CD14-positive monocyte (primary cell): ENCODE measurements around the gene PTPRE. TPM values are rescaled to one million over a fixed set of nuclear protein-coding genes. Genes with fewer than 3 reads are reported as not detected.
A peak's percentile ranks its signal among the peaks of the same experiment; 100 is the strongest.

ENCODE experiments used
- DNase-seq, 3 donors: peaks; one replicate each; pipeline ENCODE4 v3.0.0-alpha.2; 2011 to 2022
- H2AFZ ChIP-seq: 2 replicates; pipeline ENCODE4 v1.6.0; 2012; ENCODE audit warnings: mild to moderate bottlenecking, low read depth, low read length, inconsistent platforms; ENCODE audit not compliant: insufficient read depth, poor library complexity, severe bottlenecking
- H3K27ac ChIP-seq, 2 donors: 1 replicate in 1 of 2; 2 replicates in 1 of 2; pipeline ENCODE4 v1.5.1; 2012 to 2013; ENCODE audit warnings: low read length in 2 of 2, control low read depth in 1 of 2, inconsistent platforms in 1 of 2, low read depth in 1 of 2, mild to moderate bottlenecking in 1 of 2
- H3K27me3 ChIP-seq, 2 donors: one replicate each; pipeline versions ENCODE4 v1.6.0 to v1.6.1; 2011 to 2013; ENCODE audit warnings: low read length in 2 of 2; ENCODE audit not compliant: control insufficient read depth in 2 of 2, insufficient read depth in 2 of 2
- H3K36me3 ChIP-seq, 2 donors: replicated peaks in 1 of 2; 1 replicate in 1 of 2; 2 replicates in 1 of 2; pipeline versions ENCODE4 v1.5.1 to v1.6.1; 2012 to 2013; ENCODE audit warnings: low read length in 2 of 2, control low read depth in 1 of 2, inconsistent platforms in 1 of 2, mild to moderate bottlenecking in 1 of 2; ENCODE audit not compliant: insufficient read depth in 2 of 2, control insufficient read depth in 1 of 2
- H3K4me1 ChIP-seq, 2 donors: 1 replicate in 1 of 2; 2 replicates in 1 of 2; pipeline versions ENCODE4 v1.5.1 to v1.6.1; 2012 to 2013; ENCODE audit warnings: low read length in 2 of 2, control low read depth in 1 of 2, inconsistent platforms in 1 of 2, mild to moderate bottlenecking in 1 of 2, moderate library complexity in 1 of 2; ENCODE audit not compliant: insufficient read depth in 2 of 2, control insufficient read depth in 1 of 2
- H3K4me2 ChIP-seq: replicated peaks from 2 replicates; pipeline ENCODE3; 2012; ENCODE audit warnings: low read length, moderate library complexity, mild to moderate bottlenecking; ENCODE audit not compliant: poor library complexity, severe bottlenecking; ENCODE audit errors: extremely low read depth
- H3K4me3 ChIP-seq, 3 experiments: fragments of 200-600 bp in 1 of 3; sonication (generic) in 1 of 3; replicated peaks in 1 of 3; 1 replicate in 2 of 3; 2 replicates in 1 of 3; pipeline ENCODE4 v1.5.1; 2011 to 2013; ENCODE audit warnings: low read length in 3 of 3, mild to moderate bottlenecking in 3 of 3, control low read depth in 2 of 3, low read depth in 2 of 3, inconsistent platforms in 1 of 3, moderate library complexity in 1 of 3
- H3K79me2 ChIP-seq: 2 replicates; pipeline ENCODE4 v1.6.0; 2012; ENCODE audit warnings: mild to moderate bottlenecking, control low read depth, inconsistent platforms, low read length, moderate library complexity; ENCODE audit not compliant: insufficient read depth
- H3K9ac ChIP-seq: 2 replicates; pipeline ENCODE4 v1.6.0; 2017; ENCODE audit warnings: low read length, mild to moderate bottlenecking; ENCODE audit not compliant: insufficient read depth, poor library complexity, severe bottlenecking
- H3K9me3 ChIP-seq, 2 donors: replicated peaks in 1 of 2; 1 replicate in 1 of 2; 2 replicates in 1 of 2; pipeline versions ENCODE4 v1.5.1 to v1.6.1; 2012 to 2013; ENCODE audit warnings: low read length in 2 of 2, control low read depth in 1 of 2; ENCODE audit not compliant: control insufficient read depth in 1 of 2, insufficient read depth in 1 of 2
- H4K20me1 ChIP-seq: 2 replicates; pipeline ENCODE4 v1.6.0; 2012; ENCODE audit warnings: mild to moderate bottlenecking, low read length, control low read depth, moderate library complexity; ENCODE audit not compliant: insufficient read depth
- H3K27ac Mint-ChIP-seq, 7 donors: one replicate each; pipeline ENCODE4 v1.8.0; 2020; ENCODE audit warnings: mild to moderate bottlenecking in 7 of 7, mixed read lengths in 7 of 7, moderate library complexity in 6 of 7, inconsistent platforms in 2 of 7
- H3K27me3 Mint-ChIP-seq, 3 donors: one replicate each; pipeline ENCODE4 v1.8.0; 2021 to 2022; ENCODE audit warnings: low read depth in 3 of 3, mild to moderate bottlenecking in 3 of 3, mixed read lengths in 3 of 3, moderate library complexity in 3 of 3, inconsistent platforms in 1 of 3
- H3K36me3 Mint-ChIP-seq, 2 donors: one replicate each; pipeline ENCODE4 v1.8.0; 2020; ENCODE audit warnings: mixed read lengths in 2 of 2, inconsistent platforms in 1 of 2, mild to moderate bottlenecking in 1 of 2
- H3K4me1 Mint-ChIP-seq: one replicate; pipeline ENCODE4 v1.8.0; 2020; ENCODE audit warnings: mild to moderate bottlenecking, mixed read lengths
- H3K4me3 Mint-ChIP-seq, 2 donors: one replicate each; pipeline ENCODE4 v1.8.0; 2020; ENCODE audit warnings: mild to moderate bottlenecking in 2 of 2, mixed read lengths in 2 of 2, moderate library complexity in 1 of 2
- H3K9me3 Mint-ChIP-seq, 7 donors: one replicate each; pipeline ENCODE4 v1.8.0; 2020 to 2022; ENCODE audit warnings: mixed read lengths in 7 of 7, mild to moderate bottlenecking in 6 of 7, moderate library complexity in 6 of 7, inconsistent platforms in 2 of 7
- CTCF ChIP-seq: fragments of 200-600 bp; IDR thresholded peaks from one replicate; pipeline ENCODE4 v1.8.0; 2022; ENCODE audit warnings: antibody characterized with exemption, mild to moderate bottlenecking
- WGBS: methylation state at CpG from one replicate; pipeline ENCODE4 v1.1.5; 2013; ENCODE audit warnings: missing lambda C conversion rate; ENCODE audit not compliant: insufficient coverage; 5-methylcytosine and 5-hydroxymethylcytosine counted together
- intact Hi-C, 2 donors: fragments of 100-400 bp; cut with micrococcal nuclease; formaldehyde crosslinking; loops; one replicate each; pipeline versions ENCODE4 v1.15.0 to v1.15.1; 2023
- polyA plus RNA-seq, 3 donors: library from polyadenylated mRNA; depleted of rRNA in 1 of 3; unstranded in 2 of 3; stranded (reverse) in 1 of 3; fragments of 300-500 nt in 2 of 3; fragments of >200 nt in 1 of 3; fragmentation: Illumina TruSeq in 2 of 3; gene quantifications; 1 replicate in 2 of 3; 2 replicates in 1 of 3; pipeline ENCODE4 v1.2.3, GENCODE V29; 2012 to 2021

The PTPRE gene
- polyA plus RNA-seq, 3 donors: 95.2 to 271 (median 125) TPM

GRCh38 chr10:127966875-127967274, 60.0 kb downstream of the PTPRE start:
- Histone ChIP-seq H2AFZ (no peak overlapping the region), H3K36me3 (peaks cover 0 to 20% of the 10 kb centered on the region in 2 donors), H3K27me3 (no peaks in the 10 kb centered on the region), H4K20me1 (peaks cover 83% of the 10 kb centered on the region), H3K9ac (no peak overlapping the region), H3K4me1 (peaks cover 2 to 4% of the 10 kb centered on the region in 2 donors), H3K4me2 (no peak overlapping the region), H3K27ac (no peak overlapping the region), H3K4me3 (no peak overlapping the region), H3K79me2 (peaks cover 22% of the 10 kb centered on the region), H3K9me3 (no peaks in the 10 kb centered on the region)
- Mint-ChIP-seq H3K4me3 (no peak overlapping the region), H3K27me3 (peaks cover 0 to 8% (median 2%) of the 10 kb centered on the region in 3 donors), H3K9me3 (peaks cover 0 to 1% (median 0%) of the 10 kb centered on the region in 7 donors), H3K4me1 (peaks cover 20% of the 10 kb centered on the region), H3K36me3 (peaks cover 28 to 40% of the 10 kb centered on the region in 2 donors), H3K27ac (peak overlapping the region in 1 of 7 donors; percentile 63)
- no peak for TF ChIP-seq CTCF
- intact Hi-C loops: no loop called here
- WGBS: 100% methylated on average over 4 of the region's 5 CpGs
- no peak for DNase-seq

- peaks cover 29% of the 10 kb centered on the region for H3K4me1 Mint-ChIP-seq
- Histone ChIP-seq H3K27me3 (no peaks in the 10 kb centered on the region), H2AFZ (no peak overlapping the region), H3K27ac (no peak overlapping the region), H3K4me2 (no peak overlapping the region), H4K20me1 (peaks cover 76% of the 10 kb centered on the region), H3K9me3 (no peaks in the 10 kb centered on the region), H3K4me1 (peaks cover 7 to 16% of the 10 kb centered on the region in 2 donors), H3K79me2 (peaks cover 25% of the 10 kb centered on the region), H3K9ac (no peak overlapping the region), H3K36me3 (peaks cover 0 to 20% of the 10 kb centered on the region in 2 donors), H3K4me3 (no peak overlapping the region)
- no peak for TF ChIP-seq CTCF
- intact Hi-C loops: no loop called here
- H3K27ac Mint-ChIP-seq: peak overlapping the region in 1 of 7 donors; percentile 68
- 100% methylated on average over 1 of the region's 3 CpGs for WGBS
- H3K27me3 Mint-ChIP-seq: peaks cover 0 to 2% (median 1%) of the 10 kb centered on the region in 3 donors
- H3K36me3 Mint-ChIP-seq: peaks cover 34 to 46% of the 10 kb centered on the region in 2 donors
- no peak overlapping the region for H3K4me3 Mint-ChIP-seq
- no peak for DNase-seq
- H3K9me3 Mint-ChIP-seq: peaks cover 0 to 1% (median 0%) of the 10 kb centered on the region in 7 donors
Observed at GRCh38 chr10:127968027-127968441, 61.1 kb downstream of the PTPRE start.
